ENCODE measurements around the gene STAC3.
A peak's percentile ranks its signal among the peaks of the same experiment; 100 is the strongest.

GRCh38 chr12:57276935-57277563 lies 26.1 kb upstream of the STAC3 start:
- TF ChIP-seq, protein P1, sequence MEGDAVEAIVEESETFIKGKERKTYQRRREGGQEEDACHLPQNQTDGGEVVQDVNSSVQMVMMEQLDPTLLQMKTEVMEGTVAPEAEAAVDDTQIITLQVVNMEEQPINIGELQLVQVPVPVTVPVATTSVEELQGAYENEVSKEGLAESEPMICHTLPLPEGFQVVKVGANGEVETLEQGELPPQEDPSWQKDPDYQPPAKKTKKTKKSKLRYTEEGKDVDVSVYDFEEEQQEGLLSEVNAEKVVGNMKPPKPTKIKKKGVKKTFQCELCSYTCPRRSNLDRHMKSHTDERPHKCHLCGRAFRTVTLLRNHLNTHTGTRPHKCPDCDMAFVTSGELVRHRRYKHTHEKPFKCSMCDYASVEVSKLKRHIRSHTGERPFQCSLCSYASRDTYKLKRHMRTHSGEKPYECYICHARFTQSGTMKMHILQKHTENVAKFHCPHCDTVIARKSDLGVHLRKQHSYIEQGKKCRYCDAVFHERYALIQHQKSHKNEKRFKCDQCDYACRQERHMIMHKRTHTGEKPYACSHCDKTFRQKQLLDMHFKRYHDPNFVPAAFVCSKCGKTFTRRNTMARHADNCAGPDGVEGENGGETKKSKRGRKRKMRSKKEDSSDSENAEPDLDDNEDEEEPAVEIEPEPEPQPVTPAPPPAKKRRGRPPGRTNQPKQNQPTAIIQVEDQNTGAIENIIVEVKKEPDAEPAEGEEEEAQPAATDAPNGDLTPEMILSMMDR (IDR thresholded peaks at IDR 0.05 in 2 of 3, conservative IDR thresholded peaks at IDR 0.05 in 1 of 3; ENCODE audit: borderline replicate concordance in 1 of 3, insufficient read depth in 1 of 3, low read depth in 2 of 3, low read length in 2 of 3), result peak; percentile 50 to 67 (median 64); a peak in 5 of 6 replicates
- TF ChIP-seq TCF7L2 (IDR thresholded peaks at IDR 0.05; ENCODE audit: borderline replicate concordance, extremely low read depth, insufficient read depth, insufficient read length) (no peak), EZH2phosphoT487 (IDR thresholded peaks at IDR 0.05; ENCODE audit: borderline replicate concordance) (no peak)
